MM.1S (cell line): ENCODE data around the gene KCNH1.
"Not testable (repeated sequence)": the region's sequence is repeated elsewhere in the genome, so short reads cannot be mapped to it uniquely, and the experiment has no call there.

Experiments
- CTCF ChIP-seq: fragments of 300-600 bp; sonication (generic); IDR thresholded peaks from 2 replicates; pipeline ENCODE4 v1.5.1; 2016; ENCODE audit warnings: antibody characterized with exemption, low read length, mixed read lengths
- EZH2 ChIP-seq: fragments of 300-600 bp; sonication (generic); optimal IDR thresholded peaks from 2 replicates; pipeline ENCODE3; 2017; ENCODE audit warnings: low read depth, mild to moderate bottlenecking, antibody characterized with exemption, low read length, mixed read lengths
- EZH2phosphoT487 ChIP-seq: fragments of 300-600 bp; sonication (generic); IDR thresholded peaks from 2 replicates; pipeline ENCODE4 v1.6.1; 2018; ENCODE audit warnings: antibody characterized with exemption, low read length

DNA sequence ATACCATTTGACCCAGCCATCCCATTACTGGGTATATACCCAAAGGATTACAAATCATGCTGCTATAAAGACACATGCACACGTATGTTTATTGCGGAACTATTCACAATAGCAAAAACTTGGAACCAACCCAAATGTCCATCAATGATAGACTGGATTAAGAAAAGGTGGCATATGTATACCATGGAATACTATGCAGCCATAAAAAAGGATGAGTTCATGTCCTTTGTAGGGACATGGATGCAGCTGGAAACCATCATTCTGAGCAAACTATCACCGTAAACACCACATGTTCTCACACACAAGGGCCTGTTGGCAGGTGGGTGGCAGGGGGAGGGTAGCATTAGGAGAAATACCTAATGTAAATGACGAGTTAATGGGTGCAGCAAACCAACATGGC lies 472.4 kb downstream of the KCNH1 start:
- not testable (repeated sequence) for TF ChIP-seq CTCF, EZH2, EZH2phosphoT487
